Measurements from ENCODE around the gene CNOT11. TPM values are rescaled to one million over a fixed set of nuclear protein-coding genes. Genes with fewer than 3 reads are reported as not detected.

The CNOT11 gene
- total RNA-seq, 1 experiment from 2014 or later = 54.0 TPM

DNA sequence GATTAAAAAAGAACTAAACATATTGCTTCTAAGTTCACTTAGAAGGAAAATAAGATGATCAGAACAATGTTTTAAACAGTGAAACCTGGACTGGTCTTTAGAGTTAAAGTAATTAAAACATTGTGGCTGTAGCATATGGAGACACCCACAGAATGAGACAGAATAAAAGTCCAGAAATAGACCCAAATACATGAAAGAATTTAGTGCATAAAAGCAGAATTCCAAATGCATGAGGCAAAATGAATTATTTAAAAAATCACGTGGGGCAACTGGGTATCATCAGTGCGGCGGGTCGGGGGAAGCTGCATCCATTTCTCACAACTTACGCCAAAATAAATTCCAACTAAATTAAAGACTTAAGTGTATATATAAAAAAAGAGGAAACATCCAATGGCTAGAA lies 43.7 kb downstream of the CNOT11 start:
- TF ChIP-seq MXD4 (CRISPR knock-in tag; IDR thresholded peaks at IDR 0.05; ENCODE audit: borderline replicate concordance) (no peak), NR3C1 (CRISPR knock-in tag; conservative IDR thresholded peaks at IDR 0.05; ENCODE audit: low read depth) (no peak), RORB (CRISPR knock-in tag; IDR thresholded peaks at IDR 0.05) (no peak), CREM (CRISPR knock-in tag; IDR thresholded peaks at IDR 0.05) (no peak)
- H3K4me3 Mint-ChIP-seq = no peak overlapping the region
- H3K9me3 Mint-ChIP-seq = no peaks in the 10 kb centered on the region
- ChIA-PET CTCF (no interaction called here), POLR2A (no interaction called here)
- ATAC-seq = no peak
- no peaks in the 10 kb centered on the region for H3K27me3 Mint-ChIP-seq (ENCODE audit: low read depth)
- H3K36me3 Mint-ChIP-seq = peaks cover 22% of the 10 kb centered on the region
- H3K4me1 Mint-ChIP-seq = peaks cover 14% of the 10 kb centered on the region
- no peak overlapping the region for H3K27ac Mint-ChIP-seq
- no peak for DNase-seq (ENCODE audit: low spot score)

DNA sequence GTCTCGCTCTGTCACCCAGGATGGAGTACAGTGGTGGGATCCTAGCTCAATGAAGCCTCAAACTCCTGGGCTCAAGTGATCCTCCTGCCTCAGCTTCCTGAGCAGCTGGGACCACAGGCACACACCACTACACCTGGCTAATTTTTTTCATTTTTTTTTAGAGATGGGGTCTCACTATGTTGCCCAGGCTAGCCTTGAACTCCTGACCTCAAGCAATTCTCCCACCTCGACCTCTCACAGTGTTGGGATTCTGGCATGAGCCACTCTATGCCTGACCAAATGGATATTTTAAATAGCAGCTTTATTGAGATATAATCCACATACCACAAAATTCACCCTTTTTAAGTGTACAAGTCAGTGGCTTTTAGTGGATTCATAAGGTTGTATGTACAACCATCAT lies 44.7 kb downstream of the CNOT11 start:
- TF ChIP-seq NR3C1 (CRISPR knock-in tag; conservative IDR thresholded peaks at IDR 0.05; ENCODE audit: low read depth) = no peak
- TF ChIP-seq GABPB1 (CRISPR knock-in tag; IDR thresholded peaks at IDR 0.05) = no peak
- no peak for TF ChIP-seq JAZF1 (CRISPR knock-in tag; IDR thresholded peaks at IDR 0.05)
- TF ChIP-seq, protein P1, sequence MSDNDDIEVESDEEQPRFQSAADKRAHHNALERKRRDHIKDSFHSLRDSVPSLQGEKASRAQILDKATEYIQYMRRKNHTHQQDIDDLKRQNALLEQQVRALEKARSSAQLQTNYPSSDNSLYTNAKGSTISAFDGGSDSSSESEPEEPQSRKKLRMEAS (CRISPR knock-in tag; IDR thresholded peaks at IDR 0.05) = no peak
- no peak for TF ChIP-seq JUN (CRISPR knock-in tag; IDR thresholded peaks at IDR 0.05)
- no peak for TF ChIP-seq ELF4 (CRISPR knock-in tag; IDR thresholded peaks at IDR 0.05; ENCODE audit: low read depth)
- TF ChIP-seq, protein P2, sequence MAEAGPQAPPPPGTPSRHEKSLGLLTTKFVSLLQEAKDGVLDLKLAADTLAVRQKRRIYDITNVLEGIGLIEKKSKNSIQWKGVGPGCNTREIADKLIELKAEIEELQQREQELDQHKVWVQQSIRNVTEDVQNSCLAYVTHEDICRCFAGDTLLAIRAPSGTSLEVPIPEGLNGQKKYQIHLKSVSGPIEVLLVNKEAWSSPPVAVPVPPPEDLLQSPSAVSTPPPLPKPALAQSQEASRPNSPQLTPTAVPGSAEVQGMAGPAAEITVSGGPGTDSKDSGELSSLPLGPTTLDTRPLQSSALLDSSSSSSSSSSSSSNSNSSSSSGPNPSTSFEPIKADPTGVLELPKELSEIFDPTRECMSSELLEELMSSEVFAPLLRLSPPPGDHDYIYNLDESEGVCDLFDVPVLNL (CRISPR knock-in tag; IDR thresholded peaks at IDR 0.05; ENCODE audit: borderline replicate concordance, low read depth) = no peak
- TF ChIP-seq TCF7 (CRISPR knock-in tag; IDR thresholded peaks at IDR 0.05; ENCODE audit: low read depth) = no peak
- no peak for TF ChIP-seq ZNF396 (CRISPR knock-in tag; IDR thresholded peaks at IDR 0.05; ENCODE audit: borderline replicate concordance)
- TF ChIP-seq, protein P3, sequence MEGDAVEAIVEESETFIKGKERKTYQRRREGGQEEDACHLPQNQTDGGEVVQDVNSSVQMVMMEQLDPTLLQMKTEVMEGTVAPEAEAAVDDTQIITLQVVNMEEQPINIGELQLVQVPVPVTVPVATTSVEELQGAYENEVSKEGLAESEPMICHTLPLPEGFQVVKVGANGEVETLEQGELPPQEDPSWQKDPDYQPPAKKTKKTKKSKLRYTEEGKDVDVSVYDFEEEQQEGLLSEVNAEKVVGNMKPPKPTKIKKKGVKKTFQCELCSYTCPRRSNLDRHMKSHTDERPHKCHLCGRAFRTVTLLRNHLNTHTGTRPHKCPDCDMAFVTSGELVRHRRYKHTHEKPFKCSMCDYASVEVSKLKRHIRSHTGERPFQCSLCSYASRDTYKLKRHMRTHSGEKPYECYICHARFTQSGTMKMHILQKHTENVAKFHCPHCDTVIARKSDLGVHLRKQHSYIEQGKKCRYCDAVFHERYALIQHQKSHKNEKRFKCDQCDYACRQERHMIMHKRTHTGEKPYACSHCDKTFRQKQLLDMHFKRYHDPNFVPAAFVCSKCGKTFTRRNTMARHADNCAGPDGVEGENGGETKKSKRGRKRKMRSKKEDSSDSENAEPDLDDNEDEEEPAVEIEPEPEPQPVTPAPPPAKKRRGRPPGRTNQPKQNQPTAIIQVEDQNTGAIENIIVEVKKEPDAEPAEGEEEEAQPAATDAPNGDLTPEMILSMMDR (IDR thresholded peaks at IDR 0.05) = no peak
- TF ChIP-seq ZNF263 (CRISPR knock-in tag; IDR thresholded peaks at IDR 0.05; ENCODE audit: low read depth) = no peak
- TF ChIP-seq, protein P4, sequence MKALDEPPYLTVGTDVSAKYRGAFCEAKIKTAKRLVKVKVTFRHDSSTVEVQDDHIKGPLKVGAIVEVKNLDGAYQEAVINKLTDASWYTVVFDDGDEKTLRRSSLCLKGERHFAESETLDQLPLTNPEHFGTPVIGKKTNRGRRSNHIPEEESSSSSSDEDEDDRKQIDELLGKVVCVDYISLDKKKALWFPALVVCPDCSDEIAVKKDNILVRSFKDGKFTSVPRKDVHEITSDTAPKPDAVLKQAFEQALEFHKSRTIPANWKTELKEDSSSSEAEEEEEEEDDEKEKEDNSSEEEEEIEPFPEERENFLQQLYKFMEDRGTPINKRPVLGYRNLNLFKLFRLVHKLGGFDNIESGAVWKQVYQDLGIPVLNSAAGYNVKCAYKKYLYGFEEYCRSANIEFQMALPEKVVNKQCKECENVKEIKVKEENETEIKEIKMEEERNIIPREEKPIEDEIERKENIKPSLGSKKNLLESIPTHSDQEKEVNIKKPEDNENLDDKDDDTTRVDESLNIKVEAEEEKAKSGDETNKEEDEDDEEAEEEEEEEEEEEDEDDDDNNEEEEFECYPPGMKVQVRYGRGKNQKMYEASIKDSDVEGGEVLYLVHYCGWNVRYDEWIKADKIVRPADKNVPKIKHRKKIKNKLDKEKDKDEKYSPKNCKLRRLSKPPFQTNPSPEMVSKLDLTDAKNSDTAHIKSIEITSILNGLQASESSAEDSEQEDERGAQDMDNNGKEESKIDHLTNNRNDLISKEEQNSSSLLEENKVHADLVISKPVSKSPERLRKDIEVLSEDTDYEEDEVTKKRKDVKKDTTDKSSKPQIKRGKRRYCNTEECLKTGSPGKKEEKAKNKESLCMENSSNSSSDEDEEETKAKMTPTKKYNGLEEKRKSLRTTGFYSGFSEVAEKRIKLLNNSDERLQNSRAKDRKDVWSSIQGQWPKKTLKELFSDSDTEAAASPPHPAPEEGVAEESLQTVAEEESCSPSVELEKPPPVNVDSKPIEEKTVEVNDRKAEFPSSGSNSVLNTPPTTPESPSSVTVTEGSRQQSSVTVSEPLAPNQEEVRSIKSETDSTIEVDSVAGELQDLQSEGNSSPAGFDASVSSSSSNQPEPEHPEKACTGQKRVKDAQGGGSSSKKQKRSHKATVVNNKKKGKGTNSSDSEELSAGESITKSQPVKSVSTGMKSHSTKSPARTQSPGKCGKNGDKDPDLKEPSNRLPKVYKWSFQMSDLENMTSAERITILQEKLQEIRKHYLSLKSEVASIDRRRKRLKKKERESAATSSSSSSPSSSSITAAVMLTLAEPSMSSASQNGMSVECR (CRISPR knock-in tag; IDR thresholded peaks at IDR 0.05; ENCODE audit: borderline replicate concordance) = no peak
- TF ChIP-seq, protein P5, sequence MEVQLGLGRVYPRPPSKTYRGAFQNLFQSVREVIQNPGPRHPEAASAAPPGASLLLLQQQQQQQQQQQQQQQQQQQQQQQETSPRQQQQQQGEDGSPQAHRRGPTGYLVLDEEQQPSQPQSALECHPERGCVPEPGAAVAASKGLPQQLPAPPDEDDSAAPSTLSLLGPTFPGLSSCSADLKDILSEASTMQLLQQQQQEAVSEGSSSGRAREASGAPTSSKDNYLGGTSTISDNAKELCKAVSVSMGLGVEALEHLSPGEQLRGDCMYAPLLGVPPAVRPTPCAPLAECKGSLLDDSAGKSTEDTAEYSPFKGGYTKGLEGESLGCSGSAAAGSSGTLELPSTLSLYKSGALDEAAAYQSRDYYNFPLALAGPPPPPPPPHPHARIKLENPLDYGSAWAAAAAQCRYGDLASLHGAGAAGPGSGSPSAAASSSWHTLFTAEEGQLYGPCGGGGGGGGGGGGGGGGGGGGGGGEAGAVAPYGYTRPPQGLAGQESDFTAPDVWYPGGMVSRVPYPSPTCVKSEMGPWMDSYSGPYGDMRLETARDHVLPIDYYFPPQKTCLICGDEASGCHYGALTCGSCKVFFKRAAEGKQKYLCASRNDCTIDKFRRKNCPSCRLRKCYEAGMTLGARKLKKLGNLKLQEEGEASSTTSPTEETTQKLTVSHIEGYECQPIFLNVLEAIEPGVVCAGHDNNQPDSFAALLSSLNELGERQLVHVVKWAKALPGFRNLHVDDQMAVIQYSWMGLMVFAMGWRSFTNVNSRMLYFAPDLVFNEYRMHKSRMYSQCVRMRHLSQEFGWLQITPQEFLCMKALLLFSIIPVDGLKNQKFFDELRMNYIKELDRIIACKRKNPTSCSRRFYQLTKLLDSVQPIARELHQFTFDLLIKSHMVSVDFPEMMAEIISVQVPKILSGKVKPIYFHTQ (CRISPR knock-in tag; IDR thresholded peaks at IDR 0.05) = no peak
- TF ChIP-seq ZNF232 (CRISPR knock-in tag; IDR thresholded peaks at IDR 0.05) = no peak
- ATAC-seq (no peak), DNase-seq (ENCODE audit: low spot score) (no peak)
- Mint-ChIP-seq H3K36me3 (peaks cover 17% of the 10 kb centered on the region), H3K27ac (no peak overlapping the region), H3K4me1 (peaks cover 14% of the 10 kb centered on the region), H3K27me3 (ENCODE audit: low read depth) (no peaks in the 10 kb centered on the region), H3K9me3 (no peaks in the 10 kb centered on the region), H3K4me3 (no peak overlapping the region)
- POLR2A ChIA-PET = no interaction called here
- CTCF ChIA-PET = no interaction called here

All from WTC11 (cell line).